ENCODE data around the gene RAI2.

The RAI2 gene

GRCh38 chrX:17848545-17849265 is 12.4 kb downstream of the RAI2 start:
- TF ChIP-seq CTCF (IDR thresholded peaks at IDR 0.05; ENCODE audit: control insufficient read depth, insufficient read depth, low read depth, low read length, missing control alignments) = no peak
- no peak overlapping the region for H3K4me3 ChIP-seq (ENCODE audit: control insufficient read depth, low read depth, low read length)
- DNase-seq (ENCODE audit: low read depth) = no peak

- no peak for TF ChIP-seq CTCF (IDR thresholded peaks at IDR 0.05; ENCODE audit: control insufficient read depth, insufficient read depth, low read depth, low read length, missing control alignments)
- DNase-seq (ENCODE audit: low read depth) = no peak
- no peak overlapping the region for H3K4me3 ChIP-seq (ENCODE audit: control insufficient read depth, low read depth, low read length)
Measured at GRCh38 chrX:17846045-17846444, 15.1 kb downstream of the RAI2 start.

GRCh38 chrX:17844236-17844635 is 16.9 kb downstream of the RAI2 start:
- H3K4me3 ChIP-seq (ENCODE audit: control insufficient read depth, low read depth, low read length) = no peak overlapping the region
- DNase-seq (ENCODE audit: low read depth) = no peak
- TF ChIP-seq CTCF (IDR thresholded peaks at IDR 0.05; ENCODE audit: control insufficient read depth, insufficient read depth, low read depth, low read length, missing control alignments) = no peak

- no peak overlapping the region for H3K4me3 ChIP-seq (ENCODE audit: control insufficient read depth, low read depth, low read length)
- no peak for TF ChIP-seq CTCF (IDR thresholded peaks at IDR 0.05; ENCODE audit: control insufficient read depth, insufficient read depth, low read depth, low read length, missing control alignments)
- DNase-seq (ENCODE audit: low read depth) = no peak
Measured at GRCh38 chrX:17842769-17843525, 18.2 kb downstream of the RAI2 start.

GRCh38 chrX:17839269-17839668 is 21.8 kb downstream of the RAI2 start:
- TF ChIP-seq CTCF (IDR thresholded peaks at IDR 0.05; ENCODE audit: control insufficient read depth, insufficient read depth, low read depth, low read length, missing control alignments) = no peak
- DNase-seq (ENCODE audit: low read depth) = no peak

GRCh38 chrX:17836830-17837229 is 24.3 kb downstream of the RAI2 start:
- no peak for DNase-seq (ENCODE audit: low read depth)
- TF ChIP-seq CTCF (IDR thresholded peaks at IDR 0.05; ENCODE audit: control insufficient read depth, insufficient read depth, low read depth, low read length, missing control alignments) = no peak
- no peak overlapping the region for H3K4me3 ChIP-seq (ENCODE audit: control insufficient read depth, low read depth, low read length)

More at GRCh38 chrX:17839269-17839668, 21.8 kb downstream of the RAI2 start:
- H3K4me3 ChIP-seq (ENCODE audit: control insufficient read depth, low read depth, low read length) = no peak overlapping the region
